Left ventricle myocardium inferior (tissue), 1 donor: ENCODE measurements around the gene SCFD2. TPM values are rescaled to one million over a fixed set of nuclear protein-coding genes. Genes with fewer than 3 reads are reported as not detected.

Source experiments
- DNase-seq: peaks from one replicate; pipeline ENCODE4 v3.0.0-alpha.2; 2020
- H3K27ac ChIP-seq: fragments of 200-600 bp; replicated peaks from 2 replicates; pipeline ENCODE4 v1.8.0; 2021
- H3K27me3 ChIP-seq: fragments of 200-600 bp; 2 replicates; pipeline ENCODE4 v1.8.0; 2021; ENCODE audit warnings: low read depth
- H3K36me3 ChIP-seq: fragments of 200-600 bp; 2 replicates; pipeline ENCODE4 v1.8.0; 2021
- H3K4me1 ChIP-seq: fragments of 200-600 bp; 2 replicates; pipeline ENCODE4 v1.8.0; 2021
- H3K4me3 ChIP-seq: fragments of 200-600 bp; 2 replicates; pipeline ENCODE4 v1.8.0; 2021; ENCODE audit warnings: mild to moderate bottlenecking, moderate library complexity
- H3K9me3 ChIP-seq: fragments of 200-600 bp; replicated peaks from 2 replicates; pipeline ENCODE4 v1.8.0; 2021
- CTCF ChIP-seq: fragments of 200-600 bp; IDR thresholded peaks from 2 replicates; pipeline ENCODE4 v1.8.0; 2021; ENCODE audit warnings: antibody characterized with exemption, mild to moderate bottlenecking, borderline replicate concordance
- intact Hi-C: fragments of 100-400 bp; cut with micrococcal nuclease; formaldehyde crosslinking; loops from one replicate; pipeline ENCODE4 v1.11.0; 2022
- total RNA-seq: library from RNA; stranded (reverse); fragmentation: NEBNext Ultra II Directional; extraction: Animal tissue kit (Norgen Biotek cat#: 25700); gene quantifications from one replicate; pipeline ENCODE4 v1.2.1, GENCODE V29; 2021
- donor health status: DM: no; HTN: yes; CAD: no; lungs with severe emphysema.

SCFD2 gene
- total RNA-seq, 1 donor from 2014 or later: 9.3 TPM

GRCh38 chr4:52991472-52991871, 374.4 kb downstream of the SCFD2 start:
- Histone ChIP-seq H3K27me3 (no peaks in the 10 kb centered on the region), H3K27ac (no peak overlapping the region), H3K4me1 (peaks cover 21% of the 10 kb centered on the region), H3K4me3 (no peak overlapping the region), H3K36me3 (no peaks in the 10 kb centered on the region), H3K9me3 (no peaks in the 10 kb centered on the region)
- no peak for TF ChIP-seq CTCF
- intact Hi-C loops: no loop called here
- no peak for DNase-seq

GRCh38 chr4:52990706-52991105, 375.2 kb downstream of the SCFD2 start:
- intact Hi-C loops: no loop called here
- no peak overlapping the region for H3K4me3 ChIP-seq
- DNase-seq: no peak
- no peak overlapping the region for H3K27ac ChIP-seq
- H3K9me3 ChIP-seq: no peaks in the 10 kb centered on the region
- H3K36me3 ChIP-seq: no peaks in the 10 kb centered on the region
- no peaks in the 10 kb centered on the region for H3K27me3 ChIP-seq
- no peak for TF ChIP-seq CTCF
- peaks cover 14% of the 10 kb centered on the region for H3K4me1 ChIP-seq

- Histone ChIP-seq H3K27me3 (no peaks in the 10 kb centered on the region), H3K27ac (no peak overlapping the region), H3K9me3 (no peaks in the 10 kb centered on the region), H3K4me1 (peaks cover 14% of the 10 kb centered on the region), H3K36me3 (no peaks in the 10 kb centered on the region), H3K4me3 (no peak overlapping the region)
- TF ChIP-seq CTCF: no peak
- DNase-seq: no peak
- intact Hi-C loops: loop anchor here (10.0 kb wide), 1 partner anchor 755 kb away; no protein-coding TSS in a partner anchor
Measured at GRCh38 chr4:52989865-52990264, 376.0 kb downstream of the SCFD2 start.

GRCh38 chr4:52987392-52988056, 378.3 kb downstream of the SCFD2 start:
- intact Hi-C loops: loop anchor here (10.0 kb wide), 1 partner anchor 753 kb away; no protein-coding TSS in a partner anchor
- H3K9me3 ChIP-seq: no peaks in the 10 kb centered on the region
- no peak overlapping the region for H3K27ac ChIP-seq
- H3K4me3 ChIP-seq: no peak overlapping the region
- no peaks in the 10 kb centered on the region for H3K27me3 ChIP-seq
- TF ChIP-seq CTCF: no peak
- H3K36me3 ChIP-seq: no peaks in the 10 kb centered on the region
- DNase-seq: no peak
- peaks cover 14% of the 10 kb centered on the region for H3K4me1 ChIP-seq

- Histone ChIP-seq H3K27ac (peak overlapping the region; percentile 34), H3K4me1 (peaks cover 14% of the 10 kb centered on the region), H3K27me3 (no peaks in the 10 kb centered on the region), H3K9me3 (no peaks in the 10 kb centered on the region), H3K4me3 (no peak overlapping the region), H3K36me3 (no peaks in the 10 kb centered on the region)
- intact Hi-C loops: loop anchor here (5.0 to 10.0 kb wide), 3 partner anchors 437 to 750 kb away; no protein-coding TSS in a partner anchor
- no peak for DNase-seq
- TF ChIP-seq CTCF: no peak
Measured at GRCh38 chr4:52984462-52984881, 381.4 kb downstream of the SCFD2 start.
